ENCODE data around the gene EVC. TPM values are rescaled to one million over a fixed set of nuclear protein-coding genes. Genes with fewer than 3 reads are reported as not detected.
"Not testable (repeated sequence)": the region's sequence is repeated elsewhere in the genome, so short reads cannot be mapped to it uniquely, and the experiment has no call there.

EVC gene
- total RNA-seq, 1 donor from 2014 or later, result 30.2 TPM

DNA sequence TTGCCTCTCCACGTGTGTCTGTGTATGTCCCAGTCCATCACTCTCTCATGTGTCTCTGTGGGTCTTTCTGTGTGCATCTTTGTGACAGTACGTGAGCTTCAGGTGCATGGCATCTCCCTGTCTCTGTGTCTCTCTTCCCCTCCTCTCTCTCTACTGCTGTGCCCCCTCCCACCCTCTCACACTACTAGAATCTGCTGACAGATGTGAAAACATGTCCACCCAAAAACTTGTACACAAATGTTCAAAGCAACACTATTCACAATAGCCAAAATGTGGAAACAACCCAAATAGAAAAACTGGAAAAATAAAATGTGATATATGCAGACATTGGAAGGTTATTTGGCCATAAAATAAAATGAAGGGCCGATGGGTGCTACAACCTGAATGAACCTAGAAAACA is 10.0 kb downstream of the EVC start:
- no peak overlapping the region for H3K4me3 Mint-ChIP-seq (ENCODE audit: low read depth)
- H3K4me1 Mint-ChIP-seq (ENCODE audit: low read depth), result peaks cover 20% of the 10 kb centered on the region
- H3K9me3 Mint-ChIP-seq (ENCODE audit: low read depth), result peaks cover 4% of the 10 kb centered on the region
- DNase-seq (ENCODE audit: low spot score, unreplicated experiment), result no peak
- no peak overlapping the region for H3K27ac Mint-ChIP-seq
- H3K27me3 Mint-ChIP-seq, result no peaks in the 10 kb centered on the region
- H3K36me3 Mint-ChIP-seq (ENCODE audit: insufficient read depth), result peaks cover 16% of the 10 kb centered on the region
- TF ChIP-seq, protein P1, sequence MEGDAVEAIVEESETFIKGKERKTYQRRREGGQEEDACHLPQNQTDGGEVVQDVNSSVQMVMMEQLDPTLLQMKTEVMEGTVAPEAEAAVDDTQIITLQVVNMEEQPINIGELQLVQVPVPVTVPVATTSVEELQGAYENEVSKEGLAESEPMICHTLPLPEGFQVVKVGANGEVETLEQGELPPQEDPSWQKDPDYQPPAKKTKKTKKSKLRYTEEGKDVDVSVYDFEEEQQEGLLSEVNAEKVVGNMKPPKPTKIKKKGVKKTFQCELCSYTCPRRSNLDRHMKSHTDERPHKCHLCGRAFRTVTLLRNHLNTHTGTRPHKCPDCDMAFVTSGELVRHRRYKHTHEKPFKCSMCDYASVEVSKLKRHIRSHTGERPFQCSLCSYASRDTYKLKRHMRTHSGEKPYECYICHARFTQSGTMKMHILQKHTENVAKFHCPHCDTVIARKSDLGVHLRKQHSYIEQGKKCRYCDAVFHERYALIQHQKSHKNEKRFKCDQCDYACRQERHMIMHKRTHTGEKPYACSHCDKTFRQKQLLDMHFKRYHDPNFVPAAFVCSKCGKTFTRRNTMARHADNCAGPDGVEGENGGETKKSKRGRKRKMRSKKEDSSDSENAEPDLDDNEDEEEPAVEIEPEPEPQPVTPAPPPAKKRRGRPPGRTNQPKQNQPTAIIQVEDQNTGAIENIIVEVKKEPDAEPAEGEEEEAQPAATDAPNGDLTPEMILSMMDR (IDR thresholded peaks at IDR 0.05; ENCODE audit: unreplicated experiment), result no peak

DNA sequence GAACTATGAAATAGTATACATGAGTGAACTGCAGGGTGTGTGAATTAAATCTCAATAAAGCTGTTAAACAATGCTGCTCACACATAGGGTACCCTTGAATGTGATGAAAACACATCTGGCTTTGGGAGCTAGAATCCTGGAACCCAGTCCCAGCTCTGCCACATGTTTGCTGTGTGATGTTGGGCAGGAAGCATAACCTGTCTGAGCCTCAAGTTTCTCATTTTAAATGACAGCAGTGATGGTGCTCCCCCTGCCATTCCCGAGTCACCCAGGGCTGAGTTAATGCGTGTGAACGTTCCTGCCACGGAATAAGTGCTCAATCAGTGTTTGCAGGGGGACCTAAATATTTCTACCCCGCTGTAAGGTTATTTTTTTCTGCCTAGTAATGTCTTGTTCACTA is 10.9 kb downstream of the EVC start:
- Mint-ChIP-seq H3K36me3 (ENCODE audit: insufficient read depth) (peaks cover 19% of the 10 kb centered on the region), H3K27me3 (no peaks in the 10 kb centered on the region), H3K4me1 (ENCODE audit: low read depth) (peaks cover 13% of the 10 kb centered on the region), H3K9me3 (ENCODE audit: low read depth) (peaks cover 7% of the 10 kb centered on the region), H3K27ac (no peak overlapping the region), H3K4me3 (ENCODE audit: low read depth) (no peak overlapping the region)
- no peak for DNase-seq (ENCODE audit: low spot score, unreplicated experiment)
- TF ChIP-seq, protein P1 (IDR thresholded peaks at IDR 0.05; ENCODE audit: unreplicated experiment), result no peak

DNA sequence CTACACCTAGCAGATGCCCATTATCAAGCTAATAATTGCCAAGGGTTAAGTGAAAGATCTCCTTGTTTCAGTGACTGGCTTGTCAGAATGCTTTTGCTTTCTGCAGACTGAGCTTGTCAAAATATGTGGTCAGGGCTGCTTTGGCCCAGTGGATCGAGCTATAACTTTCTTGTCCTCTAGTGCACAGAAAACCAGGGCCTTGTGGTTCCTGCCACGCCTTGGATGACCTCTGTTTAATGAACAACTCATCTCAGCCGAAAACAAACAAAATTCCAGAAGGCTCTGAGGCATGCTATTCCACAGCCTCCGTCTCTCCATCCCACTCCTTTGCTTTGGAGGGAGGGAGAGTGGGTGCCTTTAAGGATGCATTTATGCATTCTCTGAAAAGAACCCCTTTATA is 11.3 kb downstream of the EVC start:
- Mint-ChIP-seq H3K9me3 (ENCODE audit: low read depth) (peaks cover 7% of the 10 kb centered on the region), H3K4me3 (ENCODE audit: low read depth) (no peak overlapping the region), H3K27ac (no peak overlapping the region), H3K27me3 (no peaks in the 10 kb centered on the region), H3K36me3 (ENCODE audit: insufficient read depth) (peaks cover 19% of the 10 kb centered on the region), H3K4me1 (ENCODE audit: low read depth) (peaks cover 11% of the 10 kb centered on the region)
- DNase-seq (ENCODE audit: low spot score, unreplicated experiment), result no peak
- TF ChIP-seq, protein P1 (IDR thresholded peaks at IDR 0.05; ENCODE audit: unreplicated experiment), result no peak

DNA sequence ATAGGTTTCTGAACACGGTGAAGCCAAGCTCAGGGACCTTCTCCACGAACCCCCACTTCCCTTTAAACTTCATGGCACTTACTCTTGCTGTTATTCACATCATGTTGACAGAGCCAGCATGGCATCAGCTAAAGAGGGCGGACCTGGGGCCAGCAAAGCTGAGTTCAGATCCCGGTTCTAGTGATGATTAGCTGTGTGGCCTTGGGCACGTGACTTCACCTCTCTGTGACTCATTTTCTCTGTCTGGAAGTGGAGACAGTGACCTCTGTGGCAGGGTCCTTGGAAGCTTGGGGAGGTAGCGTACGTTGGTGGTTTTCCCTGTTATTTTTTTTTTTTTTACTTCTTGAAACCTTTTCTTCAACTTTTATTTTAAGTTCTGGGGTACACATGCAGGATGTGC is 13.4 kb downstream of the EVC start:
- Mint-ChIP-seq H3K4me1 (ENCODE audit: low read depth) (peaks cover 9% of the 10 kb centered on the region), H3K36me3 (ENCODE audit: insufficient read depth) (peaks cover 24% of the 10 kb centered on the region), H3K4me3 (ENCODE audit: low read depth) (no peak overlapping the region), H3K9me3 (ENCODE audit: low read depth) (peaks cover 7% of the 10 kb centered on the region), H3K27me3 (no peaks in the 10 kb centered on the region), H3K27ac (no peak overlapping the region)
- TF ChIP-seq, protein P1 (IDR thresholded peaks at IDR 0.05; ENCODE audit: unreplicated experiment), result no peak
- no peak for DNase-seq (ENCODE audit: low spot score, unreplicated experiment)

DNA sequence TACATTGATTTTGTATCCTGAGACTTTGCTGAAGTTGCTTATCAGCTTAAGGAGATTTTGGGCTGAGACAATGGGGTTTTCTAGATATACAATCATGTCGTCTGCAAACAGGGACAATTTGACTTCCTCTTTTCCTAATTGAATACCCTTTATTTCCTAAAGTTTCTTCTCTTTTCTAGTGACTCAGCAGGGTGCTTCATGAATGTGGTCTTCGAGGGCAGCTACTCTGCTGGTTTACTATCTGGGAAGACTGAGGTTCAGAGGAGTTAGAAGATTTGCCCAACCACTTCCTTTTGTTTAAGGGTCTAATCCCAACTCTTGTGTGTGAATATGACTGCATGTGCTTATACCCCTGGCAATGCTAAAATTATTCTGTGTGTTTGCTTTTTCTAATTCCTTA is 17.4 kb downstream of the EVC start:
- not testable (repeated sequence) for H3K4me1 Mint-ChIP-seq (ENCODE audit: low read depth)

DNA sequence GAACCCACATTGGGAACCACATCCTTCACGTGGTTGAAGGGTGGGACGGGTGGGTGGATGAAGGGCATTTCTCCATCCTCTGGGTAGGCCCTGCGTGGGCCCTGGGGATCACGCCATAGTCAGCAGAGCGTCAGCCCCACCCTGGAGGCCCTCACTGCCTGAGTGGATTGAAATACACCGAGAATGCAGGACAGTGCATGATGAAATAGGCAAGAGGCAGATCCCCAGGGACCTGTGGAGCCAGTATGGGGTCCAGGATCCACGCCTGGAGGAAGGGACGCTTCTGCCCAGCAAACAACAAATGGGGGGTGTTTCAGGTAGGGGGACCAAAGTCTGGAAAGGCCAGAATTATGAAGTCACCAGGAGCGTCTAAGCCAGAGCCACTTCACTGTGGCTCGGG is 19.4 kb downstream of the EVC start:
- H3K4me1 Mint-ChIP-seq (ENCODE audit: low read depth), result no peaks in the 10 kb centered on the region
- TF ChIP-seq, protein P1 (IDR thresholded peaks at IDR 0.05; ENCODE audit: unreplicated experiment), result no peak
- H3K27ac Mint-ChIP-seq, result no peak overlapping the region
- no peaks in the 10 kb centered on the region for H3K27me3 Mint-ChIP-seq
- peaks cover 28% of the 10 kb centered on the region for H3K36me3 Mint-ChIP-seq (ENCODE audit: insufficient read depth)
- DNase-seq (ENCODE audit: low spot score, unreplicated experiment), result no peak
- H3K4me3 Mint-ChIP-seq (ENCODE audit: low read depth), result no peak overlapping the region
- peaks cover 5% of the 10 kb centered on the region for H3K9me3 Mint-ChIP-seq (ENCODE audit: low read depth)

More for the DNA sequence above, 17.4 kb downstream of the EVC start:
- not testable (repeated sequence) for H3K4me3 Mint-ChIP-seq (ENCODE audit: low read depth); H3K27ac Mint-ChIP-seq; H3K27me3 Mint-ChIP-seq; H3K9me3 Mint-ChIP-seq (ENCODE audit: low read depth); DNase-seq (ENCODE audit: low spot score, unreplicated experiment)
- H3K36me3 Mint-ChIP-seq (ENCODE audit: insufficient read depth), result peaks cover 32% of the 10 kb centered on the region
